Measurements from ENCODE around the gene EDNRA. TPM values are rescaled to one million over a fixed set of nuclear protein-coding genes. Genes with fewer than 3 reads are reported as not detected.

EDNRA gene
- total and polyA plus RNA-seq, 2 of the 4 experiments (the other 2 are of a cell fraction) = 3.8 to 6.5 TPM

- H3K9ac ChIP-seq (ENCODE audit: low read depth, low read length) = no peak overlapping the region
- H3K23ac ChIP-seq (ENCODE audit: low read depth, low read length) = no peak overlapping the region
- POLR2A ChIA-PET (ENCODE audit: unreplicated experiment) = no interaction called here
- H4K5ac ChIP-seq (ENCODE audit: low read depth, low read length) = no peak overlapping the region
- H2BK5ac ChIP-seq (ENCODE audit: low read depth, low read length, poor library complexity, severe bottlenecking) = no peak overlapping the region
- in situ Hi-C loops (cut with MboI; ENCODE audit: low sequenced_read_pairs) = loop anchor here (25.0 kb wide), 1 partner anchor 1239 kb away; no protein-coding TSS in a partner anchor
- no peak overlapping the region for H3K27ac ChIP-seq (ENCODE audit: insufficient read depth, low read length)
- TF ChIP-seq POLR2A (IDR thresholded peaks at IDR 0.05; ENCODE audit: low read depth, low read length) = no peak
- no peak for TF ChIP-seq CTCF (conservative IDR thresholded peaks at IDR 0.05; ENCODE audit: low read depth, low read length)
- no peak for TF ChIP-seq MXI1 (IDR thresholded peaks at IDR 0.05; ENCODE audit: borderline replicate concordance, low read depth, low read length)
- TF ChIP-seq RAD21 (IDR thresholded peaks at IDR 0.05; ENCODE audit: low read length) = no peak
- no peak for TF ChIP-seq MAZ (IDR thresholded peaks at IDR 0.05; ENCODE audit: borderline replicate concordance, low read depth, low read length)
- TF ChIP-seq BHLHE40 (IDR thresholded peaks at IDR 0.05; ENCODE audit: low read depth, low read length) = no peak
- TF ChIP-seq RCOR1 (IDR thresholded peaks at IDR 0.05; ENCODE audit: insufficient replicate concordance, low read length) = no peak
- TF ChIP-seq NFE2L2 (IDR thresholded peaks at IDR 0.05; ENCODE audit: low read depth, low read length) = no peak
- TF ChIP-seq SMC3 (IDR thresholded peaks at IDR 0.05; ENCODE audit: low read depth, low read length) = no peak
- no peak for TF ChIP-seq MAFK (IDR thresholded peaks at IDR 0.05; ENCODE audit: low read depth, low read length)
- TF ChIP-seq ELK1 (IDR thresholded peaks at IDR 0.05; ENCODE audit: borderline replicate concordance, low read depth, low read length) = no peak
- TF ChIP-seq FOS (IDR thresholded peaks at IDR 0.05; ENCODE audit: low read depth, low read length) = no peak
- TF ChIP-seq CHD1 (IDR thresholded peaks at IDR 0.05; ENCODE audit: low read depth, low read length) = no peak
- no peak for TF ChIP-seq CEBPB (IDR thresholded peaks at IDR 0.05; ENCODE audit: low read depth, low read length)
- no peak for TF ChIP-seq USF2 (IDR thresholded peaks at IDR 0.05; ENCODE audit: low read depth, low read length)
- no peak for TF ChIP-seq RFX5 (IDR thresholded peaks at IDR 0.05; ENCODE audit: low read depth, low read length)
- H4K8ac ChIP-seq (ENCODE audit: low read depth in 2 of 2, low read length in 2 of 2) = no peak overlapping the region
- no peak overlapping the region for H2BK20ac ChIP-seq (ENCODE audit: low read depth, low read length)
- H3K79me1 ChIP-seq (ENCODE audit: low read depth in 1 of 2, low read length in 2 of 2) = no peaks in the 10 kb centered on the region
- CTCF ChIA-PET = no interaction called here
- no peaks in the 10 kb centered on the region for H4K20me1 ChIP-seq (ENCODE audit: insufficient read depth, low read length)
- no TSS peak for BruUV-seq (replicated peaks)
- DNase-seq = no peak
- no peaks in the 10 kb centered on the region for H3K9me3 ChIP-seq (ENCODE audit: control insufficient read depth, insufficient read depth, low read length)
- peak overlapping the region; percentile 29; the same call in 1 of the 2 replicates for H3K4ac ChIP-seq (ENCODE audit: low read depth, low read length)
- dilution Hi-C loops (cut with HindIII; ENCODE audit: low sequenced_read_pairs, unreplicated experiment) = no loop called here
- no peak overlapping the region for H3K14ac ChIP-seq (replicated peaks; ENCODE audit: low read depth, low read length)
- H3K56ac ChIP-seq (ENCODE audit: extremely low read depth, insufficient read depth, low read length) = no peak overlapping the region
- H3K4me1 ChIP-seq (ENCODE audit: control insufficient read depth, insufficient read depth, low read length) = peaks cover 7% of the 10 kb centered on the region
- 83% methylated on average over 1 of the region's 3 CpGs; no CpG with 5 or more reads in 1 of the 2 experiments for WGBS, 2 experiments (ENCODE audit: extremely low coverage in 2 of 2, insufficient read length in 1 of 2)
- peaks cover 6% of the 10 kb centered on the region; the same call in 1 of the 2 replicates for H3K9me1 ChIP-seq (ENCODE audit: insufficient read depth, low read length)
- H2AK5ac ChIP-seq (ENCODE audit: low read depth, low read length) = no peak overlapping the region
- H3K36me3 ChIP-seq (ENCODE audit: control insufficient read depth, insufficient read depth, low read length) = no peaks in the 10 kb centered on the region
- H2BK15ac ChIP-seq (ENCODE audit: low read depth, low read length) = 0 out of 3 replicates have a peak overlapping the region, but pooled peaks have one; percentile 45
- no peak overlapping the region for H3K4me3 ChIP-seq (ENCODE audit: insufficient read depth, low read depth, low read length)
- H4K91ac ChIP-seq (ENCODE audit: insufficient read depth, low read depth, low read length) = no peak overlapping the region
- H2AFZ ChIP-seq (replicated peaks; ENCODE audit: low read length, poor library complexity) = no peak overlapping the region
- H3K4me2 ChIP-seq (ENCODE audit: low read depth, low read length) = no peak overlapping the region
- H3K27me3 ChIP-seq (ENCODE audit: control insufficient read depth, insufficient read depth, low read length) = no peaks in the 10 kb centered on the region
- intact Hi-C loops (cut with micrococcal nuclease) = no loop called here
- H3K18ac ChIP-seq (ENCODE audit: low read depth, low read length) = no peak overlapping the region
- no peak overlapping the region for H2AK9ac ChIP-seq (replicated peaks; ENCODE audit: low read depth, low read length, poor library complexity)
- ATAC-seq (ENCODE audit: low read depth) = no peak
- no peak overlapping the region for H2BK120ac ChIP-seq (ENCODE audit: low read depth, low read length)
Measured at GRCh38 chr4:147576084-147576483, 95.2 kb downstream of the EDNRA start.

Data from IMR-90 (cell line).